Measurements from ENCODE around the gene CACNA1A.

Gene CACNA1A

GRCh38 chr19:13163609-13164342 lies 342.5 kb downstream of the CACNA1A start:
- DNase-seq (ENCODE audit: low read depth), result peak; percentile 46

GRCh38 chr19:13162724-13163608 lies 343.3 kb downstream of the CACNA1A start:
- DNase-seq (ENCODE audit: low read depth), result peak; percentile 98

- no peak for DNase-seq (ENCODE audit: low read depth)
Measured at GRCh38 chr19:13160557-13160956, 345.7 kb downstream of the CACNA1A start.

- no peak for DNase-seq (ENCODE audit: low read depth)
Measured at GRCh38 chr19:13159713-13160112, 346.6 kb downstream of the CACNA1A start.
